Measurements from ENCODE around the gene GAL3ST2. TPM values are rescaled to one million over a fixed set of nuclear protein-coding genes. Genes with fewer than 3 reads are reported as not detected.
"Not testable (repeated sequence)": the region's sequence is repeated elsewhere in the genome, so short reads cannot be mapped to it uniquely, and the experiment has no call there.

The GAL3ST2 gene
- total RNA-seq, 1 donor from 2014 or later, result not detected

GRCh38 chr2:241746084-241746483, 30.5 kb upstream of the GAL3ST2 start:
- no peak for DNase-seq (ENCODE audit: low read depth in 2 of 2)

GRCh38 chr2:241748468-241749256, 28.0 kb upstream of the GAL3ST2 start:
- no peak for DNase-seq (ENCODE audit: low read depth in 2 of 2)

GRCh38 chr2:241750076-241750840, 26.4 kb upstream of the GAL3ST2 start:
- peak; percentile 35 to 59 for DNase-seq (ENCODE audit: low read depth in 2 of 2)

- DNase-seq (ENCODE audit: low read depth in 2 of 2), result no peak
Observed at GRCh38 chr2:241751152-241751551, 25.5 kb upstream of the GAL3ST2 start.

- DNase-seq (ENCODE audit: low read depth in 2 of 2), result no peak
Observed at GRCh38 chr2:241751776-241752175, 24.8 kb upstream of the GAL3ST2 start.

GRCh38 chr2:241752253-241752652, 24.4 kb upstream of the GAL3ST2 start:
- no peak for DNase-seq (ENCODE audit: low read depth in 2 of 2)

- no peak for DNase-seq (ENCODE audit: low read depth in 2 of 2)
Observed at GRCh38 chr2:241752689-241753276, 23.8 kb upstream of the GAL3ST2 start.

GRCh38 chr2:241753493-241753892, 23.1 kb upstream of the GAL3ST2 start:
- DNase-seq (ENCODE audit: low read depth in 2 of 2), result no peak

GRCh38 chr2:241754042-241754441, 22.6 kb upstream of the GAL3ST2 start:
- DNase-seq (ENCODE audit: low read depth in 2 of 2), result no peak

GRCh38 chr2:241755166-241755565, 21.5 kb upstream of the GAL3ST2 start:
- DNase-seq (ENCODE audit: low read depth in 2 of 2), result no peak

GRCh38 chr2:241755777-241756176, 20.8 kb upstream of the GAL3ST2 start:
- no peak for DNase-seq (ENCODE audit: low read depth in 2 of 2)

GRCh38 chr2:241759067-241759807, 17.4 kb upstream of the GAL3ST2 start:
- DNase-seq (ENCODE audit: low read depth in 2 of 2), result no peak

- not testable (repeated sequence) for DNase-seq (ENCODE audit: low read depth in 2 of 2)
Observed at GRCh38 chr2:241759893-241760292, 16.7 kb upstream of the GAL3ST2 start.

- DNase-seq (ENCODE audit: low read depth in 2 of 2), result no peak
Observed at GRCh38 chr2:241760301-241760771, 16.3 kb upstream of the GAL3ST2 start.

- DNase-seq (ENCODE audit: low read depth in 2 of 2), result no peak
Observed at GRCh38 chr2:241762321-241762932, 14.2 kb upstream of the GAL3ST2 start.

GRCh38 chr2:241762933-241763369, 13.7 kb upstream of the GAL3ST2 start:
- no peak for DNase-seq (ENCODE audit: low read depth in 2 of 2)

- no peak for DNase-seq (ENCODE audit: low read depth in 2 of 2)
Observed at GRCh38 chr2:241763551-241764274, 12.9 kb upstream of the GAL3ST2 start.

GRCh38 chr2:241764275-241765241, 12.1 kb upstream of the GAL3ST2 start:
- no peak for DNase-seq (ENCODE audit: low read depth in 2 of 2)

All from dermis microvascular lymphatic vessel endothelial cell (primary cell).